Heart right ventricle (tissue), 16 donors: Measurements from ENCODE around the gene PMEPA1. TPM values are rescaled to one million over a fixed set of nuclear protein-coding genes. Genes with fewer than 3 reads are reported as not detected.

Experiments used
- ATAC-seq, 8 donors: fragments of 200-7000 bp; cut with Tn5 transposase; one replicate each; pipeline ENCODE4 v1.9.1; 2020; ENCODE audit warnings: mild to moderate bottlenecking in 8 of 8, moderate library complexity in 8 of 8, moderate number of reproducible peaks in 1 of 8
- DNase-seq, 2 donors: peaks; one replicate each; pipeline ENCODE4 v3.0.0-alpha.2; 2020
- H3K27ac ChIP-seq, 10 donors: fragments of 200-600 bp; sonication (generic) in 2 of 10; one replicate each; pipeline versions ENCODE4 v1.5.0 to v1.8.0; 2020 to 2022; ENCODE audit warnings: mild to moderate bottlenecking in 3 of 10
- H3K27me3 ChIP-seq, 7 donors: fragments of 200-600 bp; one replicate each; pipeline ENCODE4 v1.8.0; 2021 to 2022; ENCODE audit warnings: mild to moderate bottlenecking in 2 of 7
- H3K36me3 ChIP-seq, 9 donors: fragments of 200-600 bp; sonication (generic) in 1 of 9; one replicate each; pipeline versions ENCODE4 v1.5.0 to v1.8.0; 2020 to 2022; ENCODE audit warnings: mild to moderate bottlenecking in 2 of 9
- H3K4me1 ChIP-seq, 9 donors: fragments of 200-600 bp; sonication (generic) in 1 of 9; one replicate each; pipeline versions ENCODE4 v1.5.0 to v1.8.0; 2020 to 2022; ENCODE audit warnings: mild to moderate bottlenecking in 4 of 9
- H3K4me3 ChIP-seq, 10 donors: fragments of 200-600 bp; sonication (generic) in 2 of 10; one replicate each; pipeline versions ENCODE4 v1.5.0 to v1.8.0; 2020 to 2022; ENCODE audit warnings: mild to moderate bottlenecking in 7 of 10, moderate library complexity in 2 of 10
- H3K9me3 ChIP-seq, 11 donors: fragments of 200-600 bp in 10 of 11; sonication (generic) in 2 of 11; one replicate each; pipeline versions ENCODE4 v1.5.0 to v1.8.0; 2013 to 2022; ENCODE audit warnings: mild to moderate bottlenecking in 2 of 11, control low read depth in 1 of 11, moderate library complexity in 1 of 11
- WGBS, 2 donors: extraction: QIAGEN DNeasy Blood & Tissue Kit; methylation state at CpG; one replicate each; pipeline ENCODE4 v1.1.7; 2013; ENCODE audit warnings: inconsistent platforms in 1 of 2; 5-methylcytosine and 5-hydroxymethylcytosine counted together
- intact Hi-C, 10 donors: fragments of 100-400 bp; cut with DNase I; formaldehyde crosslinking; loops; one replicate each; pipeline versions ENCODE4 v1.11.1 to v1.14.2; 2022
- polyA plus RNA-seq, 2 donors: library from polyadenylated mRNA; stranded (reverse); fragments of 200-250 nt; gene quantifications; one replicate each; pipeline ENCODE4 v1.2.3, GENCODE V29; 2013
- total RNA-seq, 10 donors: library from RNA; stranded (reverse); fragmentation: NEBNext Ultra II Directional in 3 of 10; extraction: Animal tissue kit (Norgen Biotek cat#: 25700) in 3 of 10; gene quantifications; one replicate each; pipeline versions ENCODE4 v1.2.1 to v1.2.4, GENCODE V29; 2021 to 2023
- TF ChIP-seq, protein P1 (sequence below), 9 donors: fragments of 200-600 bp; sonication (generic) in 2 of 9; IDR thresholded peaks; one replicate each; pipeline versions ENCODE4 v1.5.0 to v1.8.0; 2021 to 2022; ENCODE audit warnings: antibody characterized with exemption in 9 of 9, mild to moderate bottlenecking in 5 of 9, moderate library complexity in 1 of 9
- donor health status: Arrhythmogenic right ventricular cardiomyopathy.
- donor health status: ischemic (EF 13 %, LVEDD 7.1; RV severe dilation, severe dysfunction).
- donor health status: healthy with polysubstance abuse.
- donor health status: DM: no; HTN: yes; CAD: no.
- donor health status: DM: no; HTN: no; CAD: no.
- donor health status: ischemic (EF 25% LVEDD 6.9; RV normal size, moderate dysfunction).
- donor health status: ischemic (EF 25% LVEDD 5.7; RV mildly dilated, moderate dysfunction).
- donor health status: healthy.
- donor health status: DM: yes; HTN: yes; CAD: no.
- donor health status: Ischemic cardiomyopathy.
- donor health status: ischemic (EF 35%, LVEDD 5.7; RV mildly dilated, moderate dysfunction).
- donor health status: nonischemic (EF 11% LVEDD 7.7; RV severe dilation, severe dysfunction).
- donor health status: DM: yes; HTN: yes; CAD: no.
- donor health status: PGD.
- donor health status: ischemic (EF 29% LVEDD 5.4; RV normal size, mild dysfunction).
- donor health status: nonischemic (EF 23%, LVEDD 6.1; RV moderate dilation, normal function).

The PMEPA1 gene
- total and polyA plus RNA-seq, 12 donors: 10.5 to 81.8 (median 30.4) TPM

DNA sequence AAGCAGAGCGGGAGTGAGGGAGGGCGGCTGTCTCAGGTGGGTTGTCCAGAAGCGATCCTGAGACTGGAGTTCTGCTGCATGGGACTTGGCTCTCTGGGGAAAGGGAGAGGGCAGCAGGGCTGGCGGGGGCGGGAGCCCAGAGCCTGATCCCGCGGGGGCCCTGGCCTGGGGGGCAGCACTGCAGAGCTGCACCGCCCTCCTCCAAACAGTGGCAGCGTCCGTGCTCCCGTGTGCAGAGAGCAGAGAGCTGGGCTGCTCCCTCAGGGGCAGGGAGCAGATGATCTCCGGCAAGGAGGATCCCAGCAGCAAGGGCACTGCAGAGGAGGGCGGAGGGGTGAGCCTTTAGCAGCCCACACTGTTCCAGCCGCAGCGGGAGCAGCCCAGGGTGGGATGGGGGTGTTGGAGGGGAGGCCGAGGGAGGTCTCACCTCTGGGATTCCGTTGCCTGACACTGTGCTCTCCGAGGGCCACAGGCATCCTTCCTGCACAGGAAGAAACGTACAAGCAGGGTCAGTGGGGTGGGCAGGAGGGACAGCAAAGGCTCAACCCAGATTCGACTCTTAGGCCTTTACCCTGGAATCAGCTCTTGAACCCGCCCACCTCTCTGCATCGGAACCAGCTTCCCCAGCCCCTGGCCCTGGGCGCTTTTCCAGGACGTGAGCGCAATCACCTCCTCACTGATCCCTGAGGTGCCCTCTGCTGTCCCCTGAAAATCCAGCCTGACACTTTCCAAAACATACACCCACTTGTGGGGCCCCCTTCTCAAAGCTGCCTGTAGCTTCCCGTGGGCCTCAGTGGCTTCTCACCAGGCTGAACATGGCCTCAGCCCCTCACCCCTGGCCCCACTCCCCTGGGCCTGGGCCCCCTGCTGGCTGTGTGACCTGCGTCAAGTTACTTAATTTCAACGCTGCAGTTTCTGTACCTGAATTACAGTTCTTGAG is 56.9 kb downstream of the PMEPA1 start:
- no peak for ATAC-seq
- Histone ChIP-seq H3K27me3 (no peaks in the 10 kb centered on the region), H3K9me3 (no peaks in the 10 kb centered on the region), H3K36me3 (peaks cover 0 to 76% (median 19%) of the 10 kb centered on the region in 9 donors), H3K4me3 (no peak overlapping the region), H3K27ac (no peak overlapping the region), H3K4me1 (peaks cover 0 to 16% (median 7%) of the 10 kb centered on the region in 9 donors)
- peak in 1 of 2 donors; percentile 2 for DNase-seq
- intact Hi-C loops: loop anchor here in 7 of 10 donors (5.0 to 10.0 kb wide), 9 partner anchors 51 to 532 kb away; no protein-coding TSS in a partner anchor
- TF ChIP-seq, protein P1, sequence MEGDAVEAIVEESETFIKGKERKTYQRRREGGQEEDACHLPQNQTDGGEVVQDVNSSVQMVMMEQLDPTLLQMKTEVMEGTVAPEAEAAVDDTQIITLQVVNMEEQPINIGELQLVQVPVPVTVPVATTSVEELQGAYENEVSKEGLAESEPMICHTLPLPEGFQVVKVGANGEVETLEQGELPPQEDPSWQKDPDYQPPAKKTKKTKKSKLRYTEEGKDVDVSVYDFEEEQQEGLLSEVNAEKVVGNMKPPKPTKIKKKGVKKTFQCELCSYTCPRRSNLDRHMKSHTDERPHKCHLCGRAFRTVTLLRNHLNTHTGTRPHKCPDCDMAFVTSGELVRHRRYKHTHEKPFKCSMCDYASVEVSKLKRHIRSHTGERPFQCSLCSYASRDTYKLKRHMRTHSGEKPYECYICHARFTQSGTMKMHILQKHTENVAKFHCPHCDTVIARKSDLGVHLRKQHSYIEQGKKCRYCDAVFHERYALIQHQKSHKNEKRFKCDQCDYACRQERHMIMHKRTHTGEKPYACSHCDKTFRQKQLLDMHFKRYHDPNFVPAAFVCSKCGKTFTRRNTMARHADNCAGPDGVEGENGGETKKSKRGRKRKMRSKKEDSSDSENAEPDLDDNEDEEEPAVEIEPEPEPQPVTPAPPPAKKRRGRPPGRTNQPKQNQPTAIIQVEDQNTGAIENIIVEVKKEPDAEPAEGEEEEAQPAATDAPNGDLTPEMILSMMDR (IDR thresholded peaks at IDR 0.05): no peak
- 87 to 90% methylated on average over 27 to 28 of the region's 28 CpGs for WGBS, 2 donors

DNA sequence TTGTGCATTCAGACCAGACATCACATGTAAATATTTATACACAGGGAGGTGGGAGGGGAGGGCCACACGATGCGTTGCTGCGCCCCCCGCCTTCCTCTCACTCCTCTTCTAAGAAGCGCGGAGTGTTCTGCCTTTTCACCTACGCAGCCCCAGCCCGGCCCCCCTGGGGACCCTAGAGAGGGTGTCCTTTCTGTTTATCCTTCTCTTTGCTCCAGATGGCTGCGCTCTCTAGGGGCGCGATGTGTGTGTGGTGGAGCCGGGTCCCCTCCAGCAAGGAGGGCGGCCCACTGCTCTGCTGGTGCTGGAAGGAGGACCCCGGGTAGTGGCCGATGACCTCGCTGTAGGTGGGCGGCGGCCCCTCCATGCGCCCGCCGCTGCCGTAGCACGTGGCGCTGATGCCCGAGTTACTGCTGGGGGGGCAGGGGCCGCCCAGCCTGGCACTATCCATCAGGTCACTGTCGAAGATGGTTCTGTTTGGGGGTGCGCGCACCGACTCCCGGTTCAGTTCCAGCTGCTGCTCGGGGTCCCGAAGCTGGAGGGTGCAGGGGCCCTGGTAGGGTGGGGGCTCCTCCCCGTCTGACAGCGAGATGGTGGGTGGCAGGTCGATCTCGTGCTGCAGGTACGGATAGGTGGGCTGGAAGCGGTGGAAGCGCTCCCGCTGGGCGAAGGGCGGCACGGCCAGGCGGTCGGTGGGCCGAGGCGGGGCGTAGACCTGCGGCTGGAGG is 57.8 kb downstream of the PMEPA1 start:
- Histone ChIP-seq H3K36me3 (peaks cover 0 to 68% (median 19%) of the 10 kb centered on the region in 9 donors), H3K9me3 (no peaks in the 10 kb centered on the region), H3K27me3 (no peaks in the 10 kb centered on the region), H3K4me3 (no peak overlapping the region), H3K27ac (no peak overlapping the region), H3K4me1 (peaks cover 0 to 8% (median 4%) of the 10 kb centered on the region in 9 donors)
- ATAC-seq (no peak), DNase-seq (peak in 1 of 2 donors; percentile 2)
- intact Hi-C loops: loop anchor here in 7 of 10 donors (5.0 to 10.0 kb wide), 9 partner anchors 50 to 533 kb away; no protein-coding TSS in a partner anchor
- TF ChIP-seq, protein P1 (IDR thresholded peaks at IDR 0.05): no peak
- WGBS, 2 donors: 96 to 98% methylated on average over 50 of the region's 50 CpGs

DNA sequence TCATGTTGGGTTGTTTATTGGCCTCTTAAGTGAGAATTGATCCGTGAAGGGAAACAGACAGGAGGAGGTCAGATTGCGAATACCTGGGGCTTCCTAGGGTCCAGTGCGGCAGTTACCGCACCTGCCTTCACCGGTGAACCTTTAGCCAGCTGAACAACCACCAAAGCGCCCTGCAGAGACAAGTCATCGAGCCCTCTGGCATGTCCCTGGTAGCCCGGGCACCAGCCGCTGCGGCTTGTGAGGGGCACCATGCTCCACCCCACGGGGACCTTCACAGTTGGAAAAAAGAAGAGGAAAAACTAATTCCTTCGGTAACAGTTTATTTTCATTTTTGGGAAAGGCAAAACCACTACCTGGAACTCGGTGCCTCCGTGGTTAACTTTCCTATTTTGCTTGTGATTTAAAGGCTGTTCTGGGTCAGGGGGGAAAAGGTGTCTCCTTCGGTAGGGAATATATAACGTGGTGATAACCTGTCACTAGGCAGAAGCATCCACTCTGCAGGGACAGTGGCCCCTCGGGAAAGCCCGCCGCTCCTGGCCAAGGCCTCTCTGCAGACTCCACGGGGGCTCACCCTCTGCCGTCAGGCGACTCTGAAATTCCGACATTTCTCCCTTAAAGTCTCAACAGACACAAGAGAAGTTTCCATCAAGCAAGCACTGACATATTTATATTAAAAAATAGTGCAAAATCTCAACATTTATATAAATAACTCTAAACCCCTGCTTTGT is 58.9 kb downstream of the PMEPA1 start:
- Histone ChIP-seq H3K27me3 (no peaks in the 10 kb centered on the region), H3K4me3 (no peak overlapping the region), H3K9me3 (no peaks in the 10 kb centered on the region), H3K4me1 (peaks cover 0 to 5% (median 4%) of the 10 kb centered on the region in 9 donors), H3K36me3 (peaks cover 0 to 56% (median 19%) of the 10 kb centered on the region in 9 donors), H3K27ac (no peak overlapping the region)
- ATAC-seq: no peak
- peak in 1 of 2 donors; percentile 3 for DNase-seq
- intact Hi-C loops: loop anchor here in 7 of 10 donors (5.0 to 10.0 kb wide), 9 partner anchors 49 to 534 kb away; no protein-coding TSS in a partner anchor
- WGBS, 2 donors: 88% methylated on average over 23 of the region's 23 CpGs
- TF ChIP-seq, protein P1 (IDR thresholded peaks at IDR 0.05): no peak
